ENCODE data around the gene ZNF518A. TPM values are rescaled to one million over a fixed set of nuclear protein-coding genes. Genes with fewer than 3 reads are reported as not detected.

The ZNF518A gene
- 54.2 TPM for total RNA-seq

DNA sequence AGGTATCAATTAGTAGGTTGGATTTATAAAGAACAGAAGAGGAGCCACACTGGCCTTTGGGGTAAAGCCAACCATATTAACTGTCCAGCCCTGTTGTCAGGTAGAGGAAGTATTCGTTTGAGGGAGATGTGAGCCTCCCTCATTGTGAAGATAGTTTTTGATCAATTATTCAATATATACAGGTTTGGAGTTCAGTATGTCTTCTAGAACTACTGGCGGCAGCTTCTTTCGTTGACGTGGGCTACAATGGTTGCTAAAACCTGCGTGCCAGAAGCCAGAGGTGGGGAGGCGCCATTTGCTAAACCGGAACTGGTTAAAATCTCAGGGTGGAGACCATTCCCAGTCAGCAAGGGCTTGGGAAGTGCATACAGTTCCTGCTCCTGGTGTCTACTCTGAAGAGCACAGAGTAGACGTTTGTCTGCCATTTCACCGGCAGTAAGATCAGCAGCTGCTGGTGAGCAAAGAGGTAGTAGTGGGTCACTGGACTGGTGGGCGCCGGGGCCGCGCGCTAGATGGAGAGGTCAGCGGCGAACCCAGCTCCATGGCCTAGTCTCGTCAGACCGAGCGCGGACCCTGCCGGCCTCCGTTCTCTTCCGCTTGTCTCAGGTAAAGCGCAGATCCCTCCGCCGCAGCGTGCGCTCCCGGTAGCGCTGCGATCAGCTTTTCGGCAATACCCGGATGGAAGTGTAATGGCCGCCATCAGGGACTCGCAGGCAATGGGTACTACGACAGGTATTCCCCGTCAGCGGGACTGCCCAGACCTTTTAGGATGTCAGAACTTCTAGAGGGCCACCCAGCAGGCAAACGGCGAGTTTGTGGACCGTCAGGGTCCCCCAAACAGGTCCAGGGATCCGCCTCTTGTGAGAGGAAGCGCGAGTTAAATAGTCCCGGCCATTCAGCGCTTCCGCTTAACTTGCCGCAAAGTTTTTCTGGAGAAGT is at the start of gene ZNF518A:
TSS of gene ZNF518A (plus strand) at position 911 of the 939 bp plus-strand sequence. CDS start 26,026 bp downstream, outside the sequence.
- DNase-seq (ENCODE audit: low spot score in 2 of 2) (peak; percentile 76 to 78), FAIRE-seq (no peak)

DNA sequence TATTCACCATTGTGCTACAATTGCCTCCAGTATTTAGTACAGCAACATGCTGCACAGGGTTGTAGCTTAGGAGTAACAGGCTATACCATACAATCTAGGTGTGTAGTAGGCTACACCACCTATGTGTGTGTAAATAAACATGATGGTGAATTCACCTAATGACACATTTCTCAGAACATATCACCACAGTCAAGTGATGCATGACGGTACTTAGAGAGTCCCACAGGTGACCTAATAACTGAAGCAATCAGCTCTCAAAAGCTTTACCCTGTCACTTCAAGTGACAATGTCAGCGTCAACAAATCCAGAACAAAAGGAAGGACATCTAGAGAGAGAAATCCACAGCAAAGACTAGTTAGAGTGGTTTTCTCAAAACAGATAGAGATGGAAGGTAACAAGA is 47.9 kb upstream of the ZNF518A start:
- FAIRE-seq (no peak), DNase-seq (ENCODE audit: low spot score in 2 of 2) (no peak)

GRCh38 chr10:96082748-96083147 is 47.3 kb upstream of the ZNF518A start:
- FAIRE-seq (no peak), DNase-seq (ENCODE audit: low spot score in 2 of 2) (no peak)

GRCh38 chr10:96089116-96089515 is 41.0 kb upstream of the ZNF518A start:
- FAIRE-seq (no peak), DNase-seq (ENCODE audit: low spot score in 2 of 2) (no peak)

DNA sequence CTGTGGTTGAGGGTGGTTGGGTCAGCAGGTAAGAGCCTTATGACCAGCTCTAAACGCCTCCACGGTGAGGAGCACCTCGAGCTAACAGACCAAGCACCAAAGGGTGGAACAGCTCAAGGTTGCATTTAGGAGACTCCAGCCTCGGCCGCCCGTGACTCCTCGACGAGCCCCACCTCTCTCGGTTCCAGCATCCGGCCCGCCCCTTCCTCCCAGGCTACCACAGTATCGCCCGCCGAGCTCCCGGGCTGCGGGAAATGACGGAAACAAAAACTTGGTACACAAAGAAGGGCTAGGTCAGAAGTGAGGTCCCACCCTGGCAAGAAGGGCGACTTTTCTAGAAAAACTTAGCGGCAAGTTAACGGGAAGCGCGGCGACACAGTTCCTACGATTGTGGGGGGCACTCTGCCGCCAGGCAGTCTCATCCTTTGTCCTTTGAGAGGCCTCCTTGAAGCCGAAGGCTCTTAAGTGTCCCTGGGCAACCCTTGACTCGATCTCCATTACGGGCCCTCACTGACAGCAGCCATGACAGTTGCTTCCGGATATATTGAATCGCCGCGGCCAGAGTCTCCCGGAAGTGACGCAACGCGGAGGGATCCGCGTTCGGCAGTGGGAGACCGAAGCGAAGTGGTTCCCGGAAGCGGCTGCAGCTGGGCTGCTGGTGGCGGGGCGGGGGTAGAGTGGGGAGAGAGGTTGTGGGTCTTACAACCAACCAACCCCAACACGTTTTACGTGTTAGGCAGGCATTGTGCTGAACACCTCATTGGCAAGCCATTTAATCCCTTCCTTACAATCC is 40.2 kb upstream of the ZNF518A start:
- DNase-seq (ENCODE audit: low spot score in 2 of 2) (peak; percentile 53 to 81), FAIRE-seq (no peak)

DNA sequence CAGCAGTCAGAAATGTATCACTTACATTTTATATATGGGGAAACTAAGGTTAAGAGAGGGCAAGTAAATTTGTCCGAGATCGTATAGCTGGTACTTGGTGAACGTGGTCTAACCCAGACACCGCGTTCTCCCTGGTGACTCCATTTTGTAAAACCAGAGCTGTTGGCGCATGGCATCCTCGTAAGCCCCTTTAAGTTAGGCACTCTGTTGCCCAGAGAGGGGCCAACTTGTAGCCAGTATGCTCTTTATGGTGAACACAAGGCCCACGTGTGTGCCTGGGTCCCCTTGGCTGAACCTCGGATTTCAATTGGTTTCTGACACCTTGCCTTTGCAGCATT is 39.7 kb upstream of the ZNF518A start:
- no peak for FAIRE-seq
- no peak for DNase-seq (ENCODE audit: low spot score in 2 of 2)

DNA sequence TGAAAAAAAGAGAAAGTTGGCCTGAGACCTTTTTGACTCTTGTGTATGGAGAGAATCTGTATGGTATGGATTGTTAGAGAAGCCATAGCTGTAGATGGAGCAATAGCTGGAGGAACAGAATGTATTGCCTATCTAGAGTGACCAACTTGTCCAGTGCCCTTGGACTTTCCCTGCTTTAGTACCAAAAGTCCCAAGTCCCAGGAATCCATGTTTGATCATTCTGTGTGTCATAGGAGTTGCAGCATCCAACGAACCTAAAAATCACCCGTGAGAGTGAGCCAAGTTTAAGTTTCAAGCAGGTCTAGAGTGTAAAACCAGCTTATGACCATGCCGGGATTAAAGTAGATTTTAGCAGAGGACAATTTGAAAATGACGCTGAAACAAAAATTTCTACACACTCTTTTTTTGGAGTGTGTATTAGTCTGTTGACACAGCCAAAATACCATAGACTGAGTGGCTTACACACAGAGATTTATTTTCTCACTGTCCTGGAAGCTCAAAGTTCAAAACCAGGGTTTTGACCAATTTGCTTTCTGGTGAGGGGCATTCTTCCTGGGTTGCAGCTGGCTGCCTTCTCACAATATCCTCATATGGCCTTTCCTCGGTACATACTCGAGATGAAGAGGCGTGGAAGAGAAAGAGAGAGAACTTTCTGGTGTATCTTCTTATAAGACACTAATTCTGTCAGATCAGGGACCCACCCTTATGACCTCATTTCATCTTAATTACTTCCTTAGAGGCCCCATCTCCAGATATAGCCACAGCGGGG is 36.9 kb upstream of the ZNF518A start:
- DNase-seq (ENCODE audit: low spot score in 2 of 2) (no peak), FAIRE-seq (no peak)

DNA sequence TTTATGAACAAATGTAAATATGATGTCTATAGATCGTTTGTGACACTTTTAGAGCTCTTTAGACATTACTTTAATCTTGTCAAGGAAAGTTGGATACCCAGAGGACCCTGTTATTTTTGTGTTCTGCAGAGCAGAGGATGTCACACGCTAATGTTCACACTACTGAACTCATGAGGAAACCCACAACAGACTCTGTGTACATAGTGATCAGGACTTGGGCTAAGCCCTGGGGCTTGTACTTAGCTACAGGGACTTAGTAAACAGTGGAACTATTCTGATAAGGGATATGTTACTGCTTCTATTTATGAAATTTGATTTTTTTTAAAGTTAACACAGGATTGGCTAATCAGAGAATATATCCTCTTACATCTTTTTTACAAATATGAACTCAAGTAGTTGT is 36.1 kb upstream of the ZNF518A start:
- FAIRE-seq (no peak), DNase-seq (ENCODE audit: low spot score in 2 of 2) (no peak)

GRCh38 chr10:96096958-96097357 is 33.1 kb upstream of the ZNF518A start:
- DNase-seq (ENCODE audit: low spot score in 2 of 2) (no peak), FAIRE-seq (no peak)

GRCh38 chr10:96097865-96098264 is 32.2 kb upstream of the ZNF518A start:
- FAIRE-seq, result no peak

DNA sequence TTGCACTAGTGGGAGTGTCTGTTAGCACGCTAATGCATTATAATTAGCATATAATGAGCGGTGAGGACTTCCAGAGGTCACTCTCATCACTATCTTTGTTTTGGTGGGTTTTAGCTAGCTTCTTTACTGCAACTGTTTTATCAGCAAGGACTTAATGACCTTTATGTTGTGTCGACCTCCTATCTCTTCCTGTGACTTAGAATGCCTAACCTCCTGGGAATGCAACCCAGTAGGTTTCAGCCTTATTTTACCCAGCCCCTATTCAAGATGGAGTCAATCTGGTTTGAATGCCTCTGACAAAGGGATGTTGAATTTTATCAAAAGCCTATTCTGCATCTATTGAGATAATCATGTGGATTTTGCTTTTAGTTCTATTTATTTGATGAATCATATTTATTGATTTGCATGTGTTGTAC is 22.5 kb upstream of the ZNF518A start:
- no peak for FAIRE-seq
- DNase-seq (ENCODE audit: low spot score in 2 of 2), result no peak

More at GRCh38 chr10:96097865-96098264, 32.2 kb upstream of the ZNF518A start:
- no peak for DNase-seq (ENCODE audit: low spot score in 2 of 2)

DNA sequence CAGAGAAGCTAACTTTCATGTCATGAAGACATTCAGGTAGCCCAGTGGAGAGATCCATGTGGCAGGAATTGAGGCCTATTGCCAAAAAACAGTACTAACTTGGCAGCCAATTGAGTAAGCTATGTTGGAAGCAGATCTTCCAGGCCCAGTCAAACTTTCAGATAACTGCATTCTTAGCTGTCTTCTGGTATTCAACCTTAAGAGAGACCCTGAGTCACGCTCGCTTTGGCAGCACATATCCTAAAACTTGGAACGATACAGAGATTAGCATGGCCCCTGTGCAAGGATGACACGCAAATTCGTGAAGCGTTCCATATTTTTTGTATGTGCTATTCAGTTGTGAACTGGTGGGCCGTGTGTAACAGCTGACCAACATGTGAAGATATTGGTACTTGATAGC is 17.6 kb upstream of the ZNF518A start:
- no peak for DNase-seq (ENCODE audit: low spot score in 2 of 2)
- no peak for FAIRE-seq

GRCh38 chr10:96118604-96119450 is 11.3 kb upstream of the ZNF518A start:
- DNase-seq (ENCODE audit: low spot score in 2 of 2) (no peak), FAIRE-seq (no peak)

- no peak for DNase-seq (ENCODE audit: low spot score in 2 of 2)
- FAIRE-seq, result no peak
These were observed 7.3 kb upstream of the ZNF518A start for GRCh38 chr10:96122824-96123223.

GRCh38 chr10:96124230-96125141 is 5.6 kb upstream of the ZNF518A start:
- no peak for FAIRE-seq
- no peak for DNase-seq (ENCODE audit: low spot score in 2 of 2)

GRCh38 chr10:96125142-96125515 is 5.0 kb upstream of the ZNF518A start:
- FAIRE-seq, result no peak
- DNase-seq (ENCODE audit: low spot score in 2 of 2), result no peak

DNA sequence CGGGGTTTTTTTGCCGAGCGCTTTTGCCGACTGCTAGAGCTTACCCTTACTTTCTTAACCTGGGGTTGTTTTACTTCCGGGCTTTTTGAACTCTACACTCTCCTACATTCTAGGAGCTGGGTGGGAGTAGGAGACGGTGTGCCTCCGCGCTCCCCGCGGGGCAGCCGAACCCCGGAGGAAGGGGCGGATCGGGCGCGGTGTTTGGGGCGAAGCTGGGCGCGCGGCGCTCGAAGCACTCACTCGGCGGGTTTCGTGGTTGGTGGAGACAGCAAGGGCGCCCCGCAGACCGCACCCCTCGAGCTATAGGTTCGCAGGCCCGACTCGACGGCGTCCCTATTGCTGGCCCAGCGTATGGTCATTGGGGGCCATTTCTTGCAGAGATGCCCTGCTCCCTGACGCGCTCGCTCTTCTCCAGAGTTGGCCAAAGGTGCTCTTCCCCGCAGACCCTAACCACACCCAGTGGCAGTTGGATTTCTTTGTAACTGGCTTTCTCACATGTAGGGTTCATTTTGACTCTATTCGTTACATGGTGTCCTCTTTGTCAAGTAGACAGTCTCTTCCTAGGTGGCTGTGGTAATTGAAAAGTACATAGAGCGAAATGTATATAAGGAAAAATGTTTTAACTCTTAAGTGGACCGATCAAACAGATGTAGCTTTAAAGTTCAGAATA is 364 bp downstream of the ZNF518A start:
- peak in 1 of 2 donors; percentile 66 for DNase-seq (ENCODE audit: low spot score in 2 of 2)
- FAIRE-seq, result no peak

DNA sequence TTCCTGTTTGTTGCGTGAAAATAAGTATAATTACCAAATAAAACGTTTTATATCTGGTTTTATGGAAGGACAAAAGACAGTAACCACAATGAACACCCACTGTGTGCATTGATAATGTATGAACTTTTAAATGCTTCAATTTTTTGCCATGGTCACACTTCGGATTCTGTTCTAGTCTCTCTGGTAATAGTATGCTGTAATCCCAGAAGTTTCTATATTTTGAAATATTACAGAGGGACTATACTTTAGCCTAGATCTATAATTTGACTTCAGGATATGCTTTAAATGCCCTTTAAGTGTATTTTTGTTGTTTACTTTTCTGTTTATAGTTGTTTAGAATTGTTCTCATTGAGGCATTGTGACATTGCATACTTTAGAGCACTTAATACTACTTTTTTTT is 1.5 kb downstream of the ZNF518A start:
- DNase-seq (ENCODE audit: low spot score in 2 of 2), result no peak
- no peak for FAIRE-seq

All from frontal cortex (tissue), 4 donors.